Measurements from ENCODE around the gene CGGBP1. TPM values are rescaled to one million over a fixed set of nuclear protein-coding genes. Genes with fewer than 3 reads are reported as not detected.

The CGGBP1 gene
- total and polyA plus RNA-seq, 10 donors = 44.0 to 130 (median 77.7) TPM

DNA sequence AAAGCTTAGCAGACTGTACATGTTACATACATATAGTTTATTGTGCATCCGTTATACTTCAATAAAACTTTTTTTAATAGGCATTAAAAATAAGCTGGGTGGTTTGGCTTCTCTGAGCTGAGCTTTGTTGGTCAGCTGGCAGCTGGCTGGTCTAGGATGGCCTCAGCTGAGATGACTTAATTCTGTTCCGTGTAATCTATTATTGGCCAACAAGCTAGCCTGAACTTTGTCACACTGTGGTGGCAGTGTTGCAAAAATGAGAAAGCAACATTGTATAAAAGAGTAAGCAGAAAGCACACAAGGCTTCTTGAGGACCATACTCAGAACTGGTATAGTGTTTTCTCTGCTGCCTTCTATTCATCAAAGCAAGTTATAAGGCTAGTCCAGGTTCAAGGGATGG lies 45.2 kb downstream of the CGGBP1 start:
- Histone ChIP-seq H3K27me3 (replicated peaks in 1 of 7) (no peaks in the 10 kb centered on the region), H3K27ac (no peak overlapping the region), H3K36me3 (no peaks in the 10 kb centered on the region), H3K9me3 (peaks cover 0 to 3% (median 0%) of the 10 kb centered on the region in 8 donors), H3K4me3 (no peak overlapping the region), H3K4me1 (peaks cover 0 to 2% (median 0%) of the 10 kb centered on the region in 6 donors)
- intact Hi-C loops (cut with DNase I; ENCODE audit: low total_unique reads) = no loop called here
- WGBS, 5 donors = 42 to 88% (median 47%) methylated on average over 2 of the region's 2 CpGs
- TF ChIP-seq, protein P1, sequence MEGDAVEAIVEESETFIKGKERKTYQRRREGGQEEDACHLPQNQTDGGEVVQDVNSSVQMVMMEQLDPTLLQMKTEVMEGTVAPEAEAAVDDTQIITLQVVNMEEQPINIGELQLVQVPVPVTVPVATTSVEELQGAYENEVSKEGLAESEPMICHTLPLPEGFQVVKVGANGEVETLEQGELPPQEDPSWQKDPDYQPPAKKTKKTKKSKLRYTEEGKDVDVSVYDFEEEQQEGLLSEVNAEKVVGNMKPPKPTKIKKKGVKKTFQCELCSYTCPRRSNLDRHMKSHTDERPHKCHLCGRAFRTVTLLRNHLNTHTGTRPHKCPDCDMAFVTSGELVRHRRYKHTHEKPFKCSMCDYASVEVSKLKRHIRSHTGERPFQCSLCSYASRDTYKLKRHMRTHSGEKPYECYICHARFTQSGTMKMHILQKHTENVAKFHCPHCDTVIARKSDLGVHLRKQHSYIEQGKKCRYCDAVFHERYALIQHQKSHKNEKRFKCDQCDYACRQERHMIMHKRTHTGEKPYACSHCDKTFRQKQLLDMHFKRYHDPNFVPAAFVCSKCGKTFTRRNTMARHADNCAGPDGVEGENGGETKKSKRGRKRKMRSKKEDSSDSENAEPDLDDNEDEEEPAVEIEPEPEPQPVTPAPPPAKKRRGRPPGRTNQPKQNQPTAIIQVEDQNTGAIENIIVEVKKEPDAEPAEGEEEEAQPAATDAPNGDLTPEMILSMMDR (IDR thresholded peaks at IDR 0.05 in 8 of 11, conservative IDR thresholded peaks at IDR 0.05 in 3 of 11) = no peak
- no peak for TF ChIP-seq POLR2AphosphoS5 (IDR thresholded peaks at IDR 0.05)
- no peak for TF ChIP-seq POLR2A (IDR thresholded peaks at IDR 0.05)
- DNase-seq = no peak

DNA sequence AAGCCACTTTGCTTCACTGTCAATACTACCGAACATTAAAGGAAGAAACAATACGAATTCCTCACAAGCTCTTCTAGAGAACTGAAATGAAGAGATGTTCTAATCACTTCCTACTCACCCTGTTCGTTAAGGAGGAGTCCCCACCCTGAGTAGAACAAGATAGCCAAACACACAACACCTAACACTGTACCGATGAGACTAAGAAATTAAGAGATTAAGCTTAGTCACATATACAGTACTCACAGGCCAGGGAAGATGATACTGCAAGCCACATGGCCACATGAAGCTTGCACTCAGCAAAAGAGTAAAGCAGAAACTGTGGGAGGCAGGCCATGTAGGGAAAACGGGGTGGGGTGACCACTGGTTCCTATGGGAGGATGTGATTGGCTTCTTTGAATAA lies 48.0 kb downstream of the CGGBP1 start:
- H3K27ac ChIP-seq = no peak overlapping the region
- DNase-seq = no peak
- no peak overlapping the region for H3K4me3 ChIP-seq
- TF ChIP-seq POLR2AphosphoS5 (IDR thresholded peaks at IDR 0.05) = no peak
- TF ChIP-seq, protein P1 (IDR thresholded peaks at IDR 0.05 in 8 of 11, conservative IDR thresholded peaks at IDR 0.05 in 3 of 11) = no peak
- WGBS, 5 donors = 78 to 88% (median 82%) methylated on average over 5 of the region's 5 CpGs
- no peaks in the 10 kb centered on the region for H3K36me3 ChIP-seq
- H3K9me3 ChIP-seq = peaks cover 0 to 2% (median 0%) of the 10 kb centered on the region in 8 donors
- no peaks in the 10 kb centered on the region for H3K4me1 ChIP-seq
- H3K27me3 ChIP-seq (replicated peaks in 1 of 7) = no peaks in the 10 kb centered on the region
- intact Hi-C loops (cut with DNase I; ENCODE audit: low total_unique reads) = no loop called here

DNA sequence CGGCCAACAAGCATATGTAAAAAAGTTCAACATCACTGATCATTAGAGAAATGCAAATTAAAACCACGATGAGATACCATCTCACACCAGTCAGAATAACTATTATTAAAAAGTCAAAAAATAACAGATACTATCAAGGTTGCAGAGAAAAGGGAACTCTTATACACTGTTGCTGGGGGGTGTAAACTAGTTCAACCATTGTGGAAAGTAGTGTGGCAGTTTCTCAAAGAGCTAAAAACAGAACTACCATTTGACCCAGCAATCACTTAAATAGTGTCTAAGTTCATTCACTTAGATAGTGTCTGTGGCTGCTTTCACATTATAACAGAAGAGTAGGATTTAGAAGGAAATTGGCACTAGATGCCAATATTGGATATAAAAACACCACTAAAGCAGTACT lies 49.7 kb downstream of the CGGBP1 start:
- Histone ChIP-seq H3K4me3 (no peak overlapping the region), H3K9me3 (no peaks in the 10 kb centered on the region), H3K27me3 (replicated peaks in 1 of 7) (no peaks in the 10 kb centered on the region), H3K36me3 (no peaks in the 10 kb centered on the region), H3K4me1 (peaks cover 0 to 5% (median 0%) of the 10 kb centered on the region in 6 donors), H3K27ac (no peak overlapping the region)
- 60 to 81% (median 67%) methylated on average over 2 of the region's 2 CpGs for WGBS, 5 donors
- DNase-seq = no peak
- TF ChIP-seq POLR2AphosphoS5 (IDR thresholded peaks at IDR 0.05) (no peak), POLR2A (IDR thresholded peaks at IDR 0.05) (no peak)
- TF ChIP-seq, protein P1 (IDR thresholded peaks at IDR 0.05 in 8 of 11, conservative IDR thresholded peaks at IDR 0.05 in 3 of 11) = no peak
- intact Hi-C loops (cut with DNase I; ENCODE audit: low total_unique reads) = loop anchor here (10.0 kb wide), 1 partner anchor 234 kb away; no protein-coding TSS in a partner anchor

DNA sequence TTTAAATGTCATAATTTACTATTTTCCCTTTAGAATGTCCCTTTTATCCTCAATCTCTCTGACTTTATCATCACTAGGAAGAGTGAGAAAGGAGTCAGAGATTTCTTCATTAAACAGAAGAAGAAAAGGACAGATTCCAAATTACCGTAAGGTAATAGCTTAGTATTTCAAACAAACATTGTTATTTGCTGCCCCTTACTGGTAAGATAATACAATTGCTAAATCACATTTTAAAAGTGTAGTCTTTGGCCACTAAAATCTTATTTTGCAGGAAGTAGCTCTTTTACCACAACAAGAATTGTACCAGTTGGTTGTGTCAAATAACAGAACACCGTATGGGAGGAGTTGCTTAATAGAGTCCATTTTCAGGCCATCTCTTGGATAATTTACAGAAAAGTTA lies 53.7 kb downstream of the CGGBP1 start:
- Histone ChIP-seq H3K9me3 (no peaks in the 10 kb centered on the region), H3K27ac (no peak overlapping the region), H3K36me3 (no peaks in the 10 kb centered on the region), H3K4me3 (no peak overlapping the region), H3K4me1 (peaks cover 0 to 23% (median 3%) of the 10 kb centered on the region in 6 donors), H3K27me3 (replicated peaks in 1 of 7) (no peaks in the 10 kb centered on the region)
- TF ChIP-seq, protein P1 (IDR thresholded peaks at IDR 0.05 in 8 of 11, conservative IDR thresholded peaks at IDR 0.05 in 3 of 11) = peak in 8 of 11 experiments; percentile 9 to 53 (median 40)
- TF ChIP-seq POLR2AphosphoS5 (IDR thresholded peaks at IDR 0.05) (no peak), POLR2A (IDR thresholded peaks at IDR 0.05) (no peak)
- WGBS, 5 donors = 6 to 15% (median 7%) methylated on average over 2 of the region's 2 CpGs
- DNase-seq = no peak
- intact Hi-C loops (cut with DNase I; ENCODE audit: low total_unique reads) = loop anchor here (10.0 kb wide), 1 partner anchor 230 kb away; no protein-coding TSS in a partner anchor
